ENCODE data around the gene PDSS2. TPM values are rescaled to one million over a fixed set of nuclear protein-coding genes. Genes with fewer than 3 reads are reported as not detected.

PDSS2 gene
- total and polyA plus RNA-seq, 2 of the 8 experiments (the other 6 are each of a cell fraction or from before 2014, with no cell fraction given): 10.7 to 16.1 TPM

GRCh38 chr6:107334026-107334425 lies 125.3 kb downstream of the PDSS2 start:
- no peaks in the 10 kb centered on the region for H3K36me3 ChIP-seq (ENCODE audit: control insufficient read depth in 2 of 4, insufficient read depth in 4 of 4, low read length in 3 of 4)
- no peak overlapping the region for H3K9ac ChIP-seq (replicated peaks in 1 of 4; ENCODE audit: extremely low read depth in 1 of 4, low read depth in 3 of 4, low read length in 3 of 4)
- H2BK12ac ChIP-seq (ENCODE audit: low read depth, low read length): no peak overlapping the region
- H4K20me1 ChIP-seq (replicated peaks in 1 of 2; ENCODE audit: control insufficient read depth in 1 of 2, insufficient read depth in 2 of 2, low read length in 2 of 2): no peaks in the 10 kb centered on the region
- H4K91ac ChIP-seq (replicated peaks; ENCODE audit: insufficient read length, low read length): no peak overlapping the region
- no peaks in the 10 kb centered on the region; the same call in 1 of the 2 replicates for H3K23me2 ChIP-seq (ENCODE audit: low read depth, low read length)
- no peak overlapping the region for H4K8ac ChIP-seq (ENCODE audit: extremely low read depth, insufficient read depth, low read length)
- no peaks in the 10 kb centered on the region for H3K27me3 ChIP-seq (replicated peaks in 1 of 4; ENCODE audit: control insufficient read depth in 3 of 4, extremely low read depth in 1 of 4, insufficient read depth in 3 of 4, low read length in 3 of 4)
- no peaks in the 10 kb centered on the region for H3K9me3 ChIP-seq (ENCODE audit: insufficient read depth in 2 of 2, low read depth in 1 of 2, low read length in 1 of 2)
- no peak overlapping the region for H4K5ac ChIP-seq (ENCODE audit: insufficient read length, low read depth, low read length)
- no peak overlapping the region for H3K4me2 ChIP-seq (ENCODE audit: insufficient read depth in 1 of 2, low read depth in 2 of 2, low read length in 2 of 2)
- H2AK5ac ChIP-seq (ENCODE audit: low read depth, low read length): no peak overlapping the region
- H3K79me2 ChIP-seq (ENCODE audit: control insufficient read depth in 1 of 2, insufficient read depth in 2 of 2, low read length in 2 of 2): no peaks in the 10 kb centered on the region
- H3K4ac ChIP-seq (replicated peaks; ENCODE audit: insufficient read length, low read depth, low read length): no peak overlapping the region
- no peak overlapping the region for H3K23ac ChIP-seq (ENCODE audit: insufficient read length)
- H3K4me3 ChIP-seq (ENCODE audit: extremely low read depth in 1 of 4, insufficient read depth in 2 of 4, low read depth in 3 of 4, low read length in 4 of 4): no peak overlapping the region
- DNase-seq (ENCODE audit: low read depth in 1 of 2, low spot score in 2 of 2): no peak
- no peak overlapping the region for H2BK5ac ChIP-seq (ENCODE audit: low read depth, low read length)
- H3K4me1 ChIP-seq (replicated peaks in 1 of 4; ENCODE audit: control insufficient read depth in 3 of 4, insufficient read depth in 4 of 4, low read length in 3 of 4): no peaks in the 10 kb centered on the region
- no peak for FAIRE-seq
- H3K79me1 ChIP-seq (ENCODE audit: low read depth, low read length): no peaks in the 10 kb centered on the region
- no peak overlapping the region for H3K14ac ChIP-seq (ENCODE audit: insufficient read length)
- H3K18ac ChIP-seq (ENCODE audit: extremely low read depth, low read length): no peak overlapping the region
- no peak overlapping the region for H2BK20ac ChIP-seq (ENCODE audit: low read length)
- no peak overlapping the region for H2AFZ ChIP-seq (ENCODE audit: low read length)
- ChIA-PET POLR2A (ENCODE audit: partially characterized antibody) (no interaction called here), CTCF (ENCODE audit: partially characterized antibody) (interaction anchor here (1.4 to 1.6 kb wide), 2 partner anchors 14 to 15 kb away, joined by 3 to 5 read pairs; no protein-coding TSS in a partner anchor)
- no peak overlapping the region for H2BK15ac ChIP-seq (ENCODE audit: low read length)
- H3K56ac ChIP-seq (replicated peaks; ENCODE audit: insufficient read length, low read depth, low read length): no peak overlapping the region
- H2BK120ac ChIP-seq (replicated peaks; ENCODE audit: low read depth, low read length): no peak overlapping the region
- WGBS, 2 experiments (ENCODE audit: extremely low coverage in 1 of 2, insufficient coverage in 1 of 2, insufficient read length in 1 of 2, insufficient replicate concordance in 2 of 2, low coverage in 1 of 2, low lambda C conversion rate in 2 of 2, missing lambda C conversion rate in 1 of 2): 90% methylated on average over 3 of the region's 3 CpGs; no CpG with 5 or more reads in 1 of the 2 experiments
- no peak overlapping the region for H3K27ac ChIP-seq (ENCODE audit: low read depth, low read length)
